HepG2 (cell line): Measurements from ENCODE around the gene TMEM219. TPM values are rescaled to one million over a fixed set of nuclear protein-coding genes. Genes with fewer than 3 reads are reported as not detected.

ENCODE experiments used
- EHMT2 ChIP-seq: fragments of 200-600 bp; sonication (generic); IDR thresholded peaks from 2 replicates; pipeline ENCODE4 v1.7.0; 2017; ENCODE audit warnings: antibody characterized with exemption, low read depth, low read length, borderline replicate concordance
- ETV6 ChIP-seq: sonication (generic); formaldehyde crosslinking; conservative IDR thresholded peaks from 2 replicates; pipeline ENCODE4 v1.4.0; 2020; ENCODE audit warnings: missing genetic modification reagents
- HOXA7 ChIP-seq: sonication (generic); formaldehyde crosslinking; IDR thresholded peaks from 2 replicates; pipeline ENCODE4 v1.8.1; 2022; ENCODE audit warnings: mild to moderate bottlenecking, missing genetic modification reagents, moderate library complexity
- ISX ChIP-seq: sonication (generic); formaldehyde crosslinking; conservative IDR thresholded peaks from 2 replicates; pipeline ENCODE4 v1.5.0; 2020; ENCODE audit warnings: missing genetic modification reagents
- MEF2D ChIP-seq: sonication (generic); formaldehyde crosslinking; IDR thresholded peaks from 2 replicates; pipeline ENCODE4 v1.5.1; 2020; ENCODE audit warnings: mild to moderate bottlenecking, missing genetic modification reagents
- MYC ChIP-seq: sonication (generic); formaldehyde crosslinking; IDR thresholded peaks from 2 replicates; pipeline ENCODE4 v1.9.0; 2021; ENCODE audit warnings: missing genetic modification reagents, borderline replicate concordance
- ZNF337 ChIP-seq: sonication (generic); formaldehyde crosslinking; IDR thresholded peaks from 2 replicates; pipeline ENCODE4 v1.5.1; 2020; ENCODE audit warnings: missing genetic modification reagents, low read depth, mild to moderate bottlenecking, borderline replicate concordance
- ZNF460 ChIP-seq: sonication (generic); formaldehyde crosslinking; IDR thresholded peaks from 2 replicates; pipeline ENCODE4 v1.5.1; 2020; ENCODE audit warnings: missing genetic modification reagents, mild to moderate bottlenecking, borderline replicate concordance
- polyA plus RNA-seq, 8 experiments: library from polyadenylated mRNA; depleted of rRNA in 3 of 8; stranded (reverse) in 7 of 8; unstranded in 1 of 8; fragments of >200 nt; fragmentation: Illumina TruSeq in 4 of 8; extraction: Trizol in 4 of 8; gene quantifications; 2 replicates each; pipeline versions ENCODE4 v1.2.1 to v1.2.3, GENCODE V29; 2011 to 2016; ENCODE audit warnings: low read depth in 4 of 8, missing spikeins in 1 of 8, mixed read lengths in 1 of 8; ENCODE audit not compliant: insufficient read depth in 1 of 8
- total RNA-seq, 5 experiments: library from RNA; depleted of rRNA; stranded (reverse); fragments of >200 nt; fragmentation: Illumina TruSeq; extraction: Trizol; gene quantifications; 2 replicates each; pipeline ENCODE4 v1.2.3, GENCODE V29; 2016; ENCODE audit warnings: low read depth in 1 of 5
- TF ChIP-seq, protein P1 (sequence below): sonication (generic); formaldehyde crosslinking; IDR thresholded peaks from 2 replicates; pipeline ENCODE4 v1.4.0; 2020; ENCODE audit warnings: missing genetic modification reagents
- TF ChIP-seq, protein P2 (sequence below), 2 experiments: fragments of 450-650 bp in 1 of 2; sonication (generic) in 1 of 2; formaldehyde crosslinking in 1 of 2; IDR thresholded peaks; 2 replicates each; pipeline versions ENCODE4 v1.6.1 to v1.8.0; 2016 to 2022; ENCODE audit warnings: antibody characterized with exemption in 1 of 2, mild to moderate bottlenecking in 1 of 2, missing genetic modification reagents in 1 of 2

Gene TMEM219
- total and polyA plus RNA-seq, 2 of the 13 experiments (the other 11 are each of a cell fraction or from before 2014, with no cell fraction given), result 105 to 115 TPM

DNA sequence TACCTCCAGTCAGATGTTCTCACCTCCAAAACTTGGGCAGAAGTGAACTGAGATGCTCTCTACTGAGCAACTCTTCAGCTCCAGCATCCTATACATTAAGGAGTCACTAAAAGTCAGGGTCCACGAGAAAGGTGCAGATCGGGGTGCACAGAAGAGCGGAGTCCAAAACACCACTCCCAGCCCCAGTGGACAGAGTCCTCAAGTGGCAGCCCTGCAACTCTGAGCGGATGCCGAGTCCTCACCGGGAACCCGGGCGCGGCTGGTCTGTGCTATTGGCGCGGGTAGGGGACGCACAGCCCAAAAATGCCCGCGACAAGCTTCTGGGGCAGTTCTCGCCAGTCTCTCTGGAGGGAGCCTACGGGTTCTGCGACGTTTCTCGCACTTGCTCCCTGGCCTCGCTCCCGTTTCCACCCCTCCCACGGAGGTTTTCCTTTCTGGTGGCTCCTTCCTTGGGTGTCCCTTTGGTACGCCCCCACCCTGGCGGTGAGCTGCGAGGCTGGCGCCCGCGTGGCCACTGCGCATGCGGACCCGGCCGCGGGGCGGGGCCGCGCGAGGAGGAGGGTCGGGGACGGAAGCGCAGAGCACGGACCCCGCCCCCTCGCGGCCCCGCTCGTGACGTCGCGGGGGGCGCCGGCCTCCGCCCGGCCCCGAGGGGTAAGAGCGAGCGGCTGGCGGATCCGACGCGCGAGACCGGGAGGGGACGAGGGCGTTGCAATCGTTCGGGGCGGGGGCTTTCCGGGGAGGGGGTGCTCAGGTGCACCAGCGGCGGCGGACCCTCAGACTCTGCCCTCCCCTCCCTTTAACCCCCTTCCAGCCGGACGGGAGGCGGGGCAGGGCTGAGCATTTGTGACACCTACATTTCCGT is at the start of gene TMEM219 (continued):
- TF ChIP-seq, protein P1, sequence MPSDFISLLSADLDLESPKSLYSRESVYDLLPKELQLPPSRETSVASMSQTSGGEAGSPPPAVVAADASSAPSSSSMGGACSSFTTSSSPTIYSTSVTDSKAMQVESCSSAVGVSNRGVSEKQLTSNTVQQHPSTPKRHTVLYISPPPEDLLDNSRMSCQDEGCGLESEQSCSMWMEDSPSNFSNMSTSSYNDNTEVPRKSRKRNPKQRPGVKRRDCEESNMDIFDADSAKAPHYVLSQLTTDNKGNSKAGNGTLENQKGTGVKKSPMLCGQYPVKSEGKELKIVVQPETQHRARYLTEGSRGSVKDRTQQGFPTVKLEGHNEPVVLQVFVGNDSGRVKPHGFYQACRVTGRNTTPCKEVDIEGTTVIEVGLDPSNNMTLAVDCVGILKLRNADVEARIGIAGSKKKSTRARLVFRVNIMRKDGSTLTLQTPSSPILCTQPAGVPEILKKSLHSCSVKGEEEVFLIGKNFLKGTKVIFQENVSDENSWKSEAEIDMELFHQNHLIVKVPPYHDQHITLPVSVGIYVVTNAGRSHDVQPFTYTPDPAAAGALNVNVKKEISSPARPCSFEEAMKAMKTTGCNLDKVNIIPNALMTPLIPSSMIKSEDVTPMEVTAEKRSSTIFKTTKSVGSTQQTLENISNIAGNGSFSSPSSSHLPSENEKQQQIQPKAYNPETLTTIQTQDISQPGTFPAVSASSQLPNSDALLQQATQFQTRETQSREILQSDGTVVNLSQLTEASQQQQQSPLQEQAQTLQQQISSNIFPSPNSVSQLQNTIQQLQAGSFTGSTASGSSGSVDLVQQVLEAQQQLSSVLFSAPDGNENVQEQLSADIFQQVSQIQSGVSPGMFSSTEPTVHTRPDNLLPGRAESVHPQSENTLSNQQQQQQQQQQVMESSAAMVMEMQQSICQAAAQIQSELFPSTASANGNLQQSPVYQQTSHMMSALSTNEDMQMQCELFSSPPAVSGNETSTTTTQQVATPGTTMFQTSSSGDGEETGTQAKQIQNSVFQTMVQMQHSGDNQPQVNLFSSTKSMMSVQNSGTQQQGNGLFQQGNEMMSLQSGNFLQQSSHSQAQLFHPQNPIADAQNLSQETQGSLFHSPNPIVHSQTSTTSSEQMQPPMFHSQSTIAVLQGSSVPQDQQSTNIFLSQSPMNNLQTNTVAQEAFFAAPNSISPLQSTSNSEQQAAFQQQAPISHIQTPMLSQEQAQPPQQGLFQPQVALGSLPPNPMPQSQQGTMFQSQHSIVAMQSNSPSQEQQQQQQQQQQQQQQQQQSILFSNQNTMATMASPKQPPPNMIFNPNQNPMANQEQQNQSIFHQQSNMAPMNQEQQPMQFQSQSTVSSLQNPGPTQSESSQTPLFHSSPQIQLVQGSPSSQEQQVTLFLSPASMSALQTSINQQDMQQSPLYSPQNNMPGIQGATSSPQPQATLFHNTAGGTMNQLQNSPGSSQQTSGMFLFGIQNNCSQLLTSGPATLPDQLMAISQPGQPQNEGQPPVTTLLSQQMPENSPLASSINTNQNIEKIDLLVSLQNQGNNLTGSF (CRISPR knock-in tag), result no peak; the same call in 1 of the 2 replicates
- TF ChIP-seq EHMT2 (no peak), ZNF337 (CRISPR knock-in tag) (no peak), ZNF460 (CRISPR knock-in tag) (no peak), ETV6 (no peak), ISX (CRISPR knock-in tag) (no peak), MYC (CRISPR knock-in tag) (peak; percentile 61; the same call in 1 of the 2 replicates), HOXA7 (no peak), MEF2D (CRISPR knock-in tag) (peak; percentile 12; the same call in 1 of the 2 replicates)
- TF ChIP-seq, protein P2, sequence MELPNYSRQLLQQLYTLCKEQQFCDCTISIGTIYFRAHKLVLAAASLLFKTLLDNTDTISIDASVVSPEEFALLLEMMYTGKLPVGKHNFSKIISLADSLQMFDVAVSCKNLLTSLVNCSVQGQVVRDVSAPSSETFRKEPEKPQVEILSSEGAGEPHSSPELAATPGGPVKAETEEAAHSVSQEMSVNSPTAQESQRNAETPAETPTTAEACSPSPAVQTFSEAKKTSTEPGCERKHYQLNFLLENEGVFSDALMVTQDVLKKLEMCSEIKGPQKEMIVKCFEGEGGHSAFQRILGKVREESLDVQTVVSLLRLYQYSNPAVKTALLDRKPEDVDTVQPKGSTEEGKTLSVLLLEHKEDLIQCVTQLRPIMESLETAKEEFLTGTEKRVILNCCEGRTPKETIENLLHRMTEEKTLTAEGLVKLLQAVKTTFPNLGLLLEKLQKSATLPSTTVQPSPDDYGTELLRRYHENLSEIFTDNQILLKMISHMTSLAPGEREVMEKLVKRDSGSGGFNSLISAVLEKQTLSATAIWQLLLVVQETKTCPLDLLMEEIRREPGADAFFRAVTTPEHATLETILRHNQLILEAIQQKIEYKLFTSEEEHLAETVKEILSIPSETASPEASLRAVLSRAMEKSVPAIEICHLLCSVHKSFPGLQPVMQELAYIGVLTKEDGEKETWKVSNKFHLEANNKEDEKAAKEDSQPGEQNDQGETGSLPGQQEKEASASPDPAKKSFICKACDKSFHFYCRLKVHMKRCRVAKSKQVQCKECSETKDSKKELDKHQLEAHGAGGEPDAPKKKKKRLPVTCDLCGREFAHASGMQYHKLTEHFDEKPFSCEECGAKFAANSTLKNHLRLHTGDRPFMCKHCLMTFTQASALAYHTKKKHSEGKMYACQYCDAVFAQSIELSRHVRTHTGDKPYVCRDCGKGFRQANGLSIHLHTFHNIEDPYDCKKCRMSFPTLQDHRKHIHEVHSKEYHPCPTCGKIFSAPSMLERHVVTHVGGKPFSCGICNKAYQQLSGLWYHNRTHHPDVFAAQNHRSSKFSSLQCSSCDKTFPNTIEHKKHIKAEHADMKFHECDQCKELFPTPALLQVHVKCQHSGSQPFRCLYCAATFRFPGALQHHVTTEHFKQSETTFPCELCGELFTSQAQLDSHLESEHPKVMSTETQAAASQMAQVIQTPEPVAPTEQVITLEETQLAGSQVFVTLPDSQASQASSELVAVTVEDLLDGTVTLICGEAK (IDR thresholded peaks at IDR 0.05), result no peak
- TF ChIP-seq, protein P2 (CRISPR knock-in tag; IDR thresholded peaks at IDR 0.05), result peak; percentile 53
